Measurements from ENCODE around the gene ZNF562.

- TF ChIP-seq CTCF (conservative IDR thresholded peaks at IDR 0.05; ENCODE audit: low read depth, low read length), result no peak
- no peak for TF ChIP-seq EZH2 (IDR thresholded peaks at IDR 0.05; ENCODE audit: borderline replicate concordance, low read depth, low read length, poor library complexity, severe bottlenecking)
Measured at GRCh38 chr19:9709305-9709704, 34.4 kb upstream of the ZNF562 start.

All from A673 (cell line).